ENCODE results near the gene SDHAF2.

The SDHAF2 gene

DNA sequence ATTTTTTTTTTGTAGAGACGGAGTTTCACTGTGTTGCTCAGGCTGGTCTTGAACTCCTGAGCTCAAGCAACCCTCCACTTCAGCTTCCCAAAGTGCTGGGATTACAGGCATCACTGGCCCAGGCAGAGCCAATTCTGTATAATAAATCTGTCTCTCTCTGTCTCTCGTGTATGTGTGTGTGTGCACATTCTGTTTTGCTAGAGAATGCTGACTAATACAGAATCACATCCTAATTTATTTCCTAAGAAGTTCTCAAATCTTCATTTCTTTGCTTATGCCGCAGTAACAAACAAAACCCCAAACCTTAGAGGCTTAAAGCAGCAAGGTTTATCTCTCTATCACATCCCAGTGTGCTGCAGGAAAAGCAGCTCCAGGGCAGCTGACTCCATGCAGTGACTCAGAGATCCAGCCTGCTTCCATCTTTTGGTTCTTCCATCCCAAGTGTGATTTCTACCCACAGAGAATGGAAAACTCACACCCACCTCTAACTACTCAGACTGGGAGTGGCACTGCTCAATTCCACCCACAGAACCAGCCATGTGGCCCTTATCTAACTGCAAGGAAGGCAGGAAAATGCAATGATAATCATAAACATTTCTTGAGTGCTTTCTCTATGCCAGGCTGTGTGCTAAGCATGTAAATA, 43.6 kb downstream of the SDHAF2 start:
- H2AK5ac ChIP-seq (ENCODE audit: low read length), result no peak overlapping the region
- H3K36me3 ChIP-seq (ENCODE audit: control insufficient read depth, insufficient read depth, low read length), result no peaks in the 10 kb centered on the region
- no peak overlapping the region for H4K8ac ChIP-seq (ENCODE audit: low read depth, low read length)
- H2BK15ac ChIP-seq (replicated peaks; ENCODE audit: low read depth), result no peak overlapping the region
- no peak overlapping the region for H2BK120ac ChIP-seq (ENCODE audit: low read depth, low read length)
- no peak overlapping the region for H3K9ac ChIP-seq (ENCODE audit: low read length)
- no peak overlapping the region for H3K4ac ChIP-seq (ENCODE audit: low read depth, low read length)
- H3K56ac ChIP-seq (ENCODE audit: low read length), result no peak overlapping the region
- H3K23ac ChIP-seq (ENCODE audit: low read length), result no peak overlapping the region
- DNase-seq, result no peak
- H3K27ac ChIP-seq (ENCODE audit: low read depth, low read length), result no peak overlapping the region
- no peaks in the 10 kb centered on the region for H3K79me2 ChIP-seq (ENCODE audit: control insufficient read depth, insufficient read depth, low read length)
- no peaks in the 10 kb centered on the region for H3K27me3 ChIP-seq (ENCODE audit: insufficient read depth, low read length, poor library complexity)
- no peak overlapping the region for H3K4me3 ChIP-seq (ENCODE audit: low read length)
- H2BK5ac ChIP-seq (ENCODE audit: low read length), result no peak overlapping the region
- no peak overlapping the region for H4K5ac ChIP-seq (ENCODE audit: low read length)
- H3K4me1 ChIP-seq (ENCODE audit: control insufficient read depth, low read depth, low read length), result no peaks in the 10 kb centered on the region
- H3K4me2 ChIP-seq (ENCODE audit: low read length), result no peak overlapping the region
- H3K18ac ChIP-seq (ENCODE audit: low read length), result no peak overlapping the region
- no CpG with 5 or more reads among the region's 3 CpGs for WGBS (ENCODE audit: extremely low coverage, insufficient coverage, low lambda C conversion rate)
- H3K79me1 ChIP-seq (ENCODE audit: low read length), result no peaks in the 10 kb centered on the region

DNA sequence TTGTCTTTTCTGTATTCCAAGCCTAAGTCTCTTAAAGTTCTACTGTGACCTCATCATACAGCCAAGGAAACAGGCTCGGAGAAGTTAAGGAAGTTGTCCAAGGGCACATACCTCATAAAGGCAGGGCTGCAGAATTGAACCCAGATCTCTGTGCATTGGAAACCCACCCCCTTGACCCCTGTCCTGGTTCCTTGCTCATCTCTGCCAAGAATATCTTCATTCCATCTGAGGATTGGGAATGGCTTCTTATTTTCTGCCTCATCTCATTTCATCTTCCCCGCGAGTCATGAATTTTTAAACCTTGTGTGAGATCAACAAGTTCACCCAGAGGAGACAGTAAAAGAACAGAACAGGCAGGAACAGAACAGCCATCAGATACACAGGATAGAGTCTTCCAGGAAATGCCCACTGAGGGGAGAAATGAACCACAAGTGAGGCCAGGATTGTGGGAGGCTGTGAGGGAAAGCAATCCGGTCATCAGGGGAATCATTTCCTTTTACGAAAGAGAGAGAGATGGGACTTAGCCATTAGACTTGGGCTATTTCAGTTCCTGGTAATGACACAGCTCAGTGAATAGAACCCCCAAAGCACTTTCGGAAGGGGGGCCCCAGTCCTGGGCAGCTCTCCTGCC, 44.2 kb downstream of the SDHAF2 start:
- Histone ChIP-seq H2BK5ac (ENCODE audit: low read length) (no peak overlapping the region), H3K79me1 (ENCODE audit: low read length) (no peaks in the 10 kb centered on the region), H3K27me3 (ENCODE audit: insufficient read depth, low read length, poor library complexity) (no peaks in the 10 kb centered on the region), H3K4me1 (ENCODE audit: control insufficient read depth, low read depth, low read length) (no peaks in the 10 kb centered on the region), H3K23ac (ENCODE audit: low read length) (no peak overlapping the region), H3K36me3 (ENCODE audit: control insufficient read depth, insufficient read depth, low read length) (no peaks in the 10 kb centered on the region), H3K18ac (ENCODE audit: low read length) (no peak overlapping the region), H4K5ac (ENCODE audit: low read length) (no peak overlapping the region), H3K79me2 (ENCODE audit: control insufficient read depth, insufficient read depth, low read length) (no peaks in the 10 kb centered on the region), H3K4me3 (ENCODE audit: low read length) (no peak overlapping the region), H2BK15ac (replicated peaks; ENCODE audit: low read depth) (no peak overlapping the region), H3K4me2 (ENCODE audit: low read length) (no peak overlapping the region), H2BK120ac (ENCODE audit: low read depth, low read length) (no peak overlapping the region), H3K56ac (ENCODE audit: low read length) (no peak overlapping the region), H3K27ac (ENCODE audit: low read depth, low read length) (no peak overlapping the region), H2AK5ac (ENCODE audit: low read length) (no peak overlapping the region), H3K4ac (ENCODE audit: low read depth, low read length) (no peak overlapping the region), H3K9ac (ENCODE audit: low read length) (no peak overlapping the region), H4K8ac (ENCODE audit: low read depth, low read length) (no peak overlapping the region)
- no CpG with 5 or more reads among the region's 6 CpGs for WGBS (ENCODE audit: extremely low coverage, insufficient coverage, low lambda C conversion rate)
- DNase-seq, result no peak

DNA sequence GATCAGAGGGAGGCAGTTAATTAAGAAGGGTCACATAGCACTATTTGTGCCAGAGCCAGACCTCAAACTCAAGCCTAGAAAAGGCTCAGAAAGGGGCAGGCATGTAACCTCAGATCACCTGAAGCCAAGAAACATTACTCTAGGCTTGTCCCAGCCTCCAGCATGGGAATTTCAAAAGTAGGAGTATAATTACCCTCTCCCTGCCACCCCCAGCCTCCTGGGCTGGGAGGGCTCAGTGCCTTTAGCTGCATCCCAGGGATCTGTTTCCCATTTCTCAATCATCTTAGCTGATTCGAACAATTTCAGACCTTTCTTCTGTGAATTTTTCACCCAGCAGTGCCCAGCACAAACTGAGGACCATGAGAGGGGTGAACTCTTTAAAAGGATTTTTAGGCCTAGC, 45.5 kb downstream of the SDHAF2 start:
- Histone ChIP-seq H4K5ac (ENCODE audit: low read length) (no peak overlapping the region), H3K4ac (ENCODE audit: low read depth, low read length) (no peak overlapping the region), H2BK5ac (ENCODE audit: low read length) (no peak overlapping the region), H3K9ac (ENCODE audit: low read length) (no peak overlapping the region), H2BK15ac (replicated peaks; ENCODE audit: low read depth) (no peak overlapping the region), H2AK5ac (ENCODE audit: low read length) (no peak overlapping the region), H4K8ac (ENCODE audit: low read depth, low read length) (no peak overlapping the region), H3K79me1 (ENCODE audit: low read length) (no peaks in the 10 kb centered on the region), H3K27me3 (ENCODE audit: insufficient read depth, low read length, poor library complexity) (no peaks in the 10 kb centered on the region), H3K23ac (ENCODE audit: low read length) (no peak overlapping the region), H3K56ac (ENCODE audit: low read length) (no peak overlapping the region), H3K4me3 (ENCODE audit: low read length) (no peak overlapping the region), H3K79me2 (ENCODE audit: control insufficient read depth, insufficient read depth, low read length) (no peaks in the 10 kb centered on the region), H3K27ac (ENCODE audit: low read depth, low read length) (no peak overlapping the region), H3K36me3 (ENCODE audit: control insufficient read depth, insufficient read depth, low read length) (no peaks in the 10 kb centered on the region), H3K4me1 (ENCODE audit: control insufficient read depth, low read depth, low read length) (no peaks in the 10 kb centered on the region), H3K18ac (ENCODE audit: low read length) (no peak overlapping the region), H2BK120ac (ENCODE audit: low read depth, low read length) (no peak overlapping the region), H3K4me2 (ENCODE audit: low read length) (no peak overlapping the region)
- no CpG with 5 or more reads among the region's 1 CpG for WGBS (ENCODE audit: extremely low coverage, insufficient coverage, low lambda C conversion rate)
- DNase-seq, result no peak

DNA sequence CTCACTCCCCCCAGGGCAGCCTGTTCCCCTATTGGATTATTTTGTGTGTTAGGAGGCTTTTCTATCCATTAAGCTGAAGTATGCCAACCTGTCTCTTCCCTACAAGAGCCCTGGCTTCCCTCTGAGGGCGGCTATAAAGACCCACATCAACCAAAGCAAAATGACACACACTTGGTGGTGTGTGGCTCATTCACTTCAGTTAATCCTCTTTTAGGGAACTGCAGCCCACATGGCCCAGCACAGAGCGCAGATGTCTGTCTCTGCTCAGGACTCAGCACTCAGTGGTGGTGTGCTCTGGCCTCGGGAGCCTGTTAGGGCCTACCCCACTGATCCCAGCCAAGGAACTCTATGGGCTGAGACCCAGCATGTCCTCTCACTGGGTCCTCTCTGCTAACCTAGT, 46.4 kb downstream of the SDHAF2 start:
- no peak overlapping the region for H3K18ac ChIP-seq (ENCODE audit: low read length)
- H3K4me3 ChIP-seq (ENCODE audit: low read length), result no peak overlapping the region
- no peak overlapping the region for H3K4ac ChIP-seq (ENCODE audit: low read depth, low read length)
- no peaks in the 10 kb centered on the region for H3K36me3 ChIP-seq (ENCODE audit: control insufficient read depth, insufficient read depth, low read length)
- no peaks in the 10 kb centered on the region for H3K4me1 ChIP-seq (ENCODE audit: control insufficient read depth, low read depth, low read length)
- no peak overlapping the region for H4K5ac ChIP-seq (ENCODE audit: low read length)
- no peaks in the 10 kb centered on the region for H3K79me1 ChIP-seq (ENCODE audit: low read length)
- no peak overlapping the region for H3K9ac ChIP-seq (ENCODE audit: low read length)
- no peak overlapping the region for H3K27ac ChIP-seq (ENCODE audit: low read depth, low read length)
- H2BK15ac ChIP-seq (replicated peaks; ENCODE audit: low read depth), result no peak overlapping the region
- no peak overlapping the region for H3K23ac ChIP-seq (ENCODE audit: low read length)
- H3K56ac ChIP-seq (ENCODE audit: low read length), result no peak overlapping the region
- H3K79me2 ChIP-seq (ENCODE audit: control insufficient read depth, insufficient read depth, low read length), result no peaks in the 10 kb centered on the region
- H2BK5ac ChIP-seq (ENCODE audit: low read length), result no peak overlapping the region
- H3K4me2 ChIP-seq (ENCODE audit: low read length), result no peak overlapping the region
- H4K8ac ChIP-seq (ENCODE audit: low read depth, low read length), result no peak overlapping the region
- no peaks in the 10 kb centered on the region for H3K27me3 ChIP-seq (ENCODE audit: insufficient read depth, low read length, poor library complexity)
- H2BK120ac ChIP-seq (ENCODE audit: low read depth, low read length), result no peak overlapping the region
- H2AK5ac ChIP-seq (ENCODE audit: low read length), result no peak overlapping the region
- no CpG with 5 or more reads among the region's 3 CpGs for WGBS (ENCODE audit: extremely low coverage, insufficient coverage, low lambda C conversion rate)
- DNase-seq, result no peak

DNA sequence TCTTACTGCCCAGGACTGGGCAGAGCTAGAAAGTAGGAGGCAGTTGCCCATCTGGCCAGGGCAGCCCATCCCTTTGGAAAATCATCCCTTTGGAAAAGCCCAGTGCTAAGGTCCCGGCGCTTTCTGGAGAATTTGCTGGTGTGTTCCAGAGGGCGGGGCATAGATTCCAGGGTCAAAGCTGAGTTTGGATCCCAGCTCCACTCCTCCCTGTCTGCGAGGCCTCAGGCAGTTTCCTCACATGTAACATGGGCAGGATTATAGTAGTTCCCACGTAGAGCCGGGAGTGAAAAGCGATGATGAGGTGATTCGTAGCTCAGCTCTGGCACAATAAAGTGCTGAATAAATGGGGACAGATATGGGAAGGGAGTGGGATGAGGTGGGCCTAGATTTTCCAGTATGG, 47.2 kb downstream of the SDHAF2 start:
- no peaks in the 10 kb centered on the region for H3K79me1 ChIP-seq (ENCODE audit: low read length)
- no peak overlapping the region for H3K4ac ChIP-seq (ENCODE audit: low read depth, low read length)
- no peaks in the 10 kb centered on the region for H3K4me1 ChIP-seq (ENCODE audit: control insufficient read depth, low read depth, low read length)
- no peak overlapping the region for H3K56ac ChIP-seq (ENCODE audit: low read length)
- H3K18ac ChIP-seq (ENCODE audit: low read length), result no peak overlapping the region
- H3K36me3 ChIP-seq (ENCODE audit: control insufficient read depth, insufficient read depth, low read length), result no peaks in the 10 kb centered on the region
- no peak overlapping the region for H3K23ac ChIP-seq (ENCODE audit: low read length)
- H4K5ac ChIP-seq (ENCODE audit: low read length), result no peak overlapping the region
- H3K27ac ChIP-seq (ENCODE audit: low read depth, low read length), result no peak overlapping the region
- no peak overlapping the region for H2BK120ac ChIP-seq (ENCODE audit: low read depth, low read length)
- H4K8ac ChIP-seq (ENCODE audit: low read depth, low read length), result no peak overlapping the region
- no peak for DNase-seq
- H3K79me2 ChIP-seq (ENCODE audit: control insufficient read depth, insufficient read depth, low read length), result no peaks in the 10 kb centered on the region
- no peak overlapping the region for H2BK5ac ChIP-seq (ENCODE audit: low read length)
- no CpG with 5 or more reads among the region's 8 CpGs for WGBS (ENCODE audit: extremely low coverage, insufficient coverage, low lambda C conversion rate)
- H2AK5ac ChIP-seq (ENCODE audit: low read length), result no peak overlapping the region
- no peak overlapping the region for H3K4me2 ChIP-seq (ENCODE audit: low read length)
- no peaks in the 10 kb centered on the region for H3K27me3 ChIP-seq (ENCODE audit: insufficient read depth, low read length, poor library complexity)
- H3K4me3 ChIP-seq (ENCODE audit: low read length), result no peak overlapping the region
- H2BK15ac ChIP-seq (replicated peaks; ENCODE audit: low read depth), result no peak overlapping the region
- no peak overlapping the region for H3K9ac ChIP-seq (ENCODE audit: low read length)

DNA sequence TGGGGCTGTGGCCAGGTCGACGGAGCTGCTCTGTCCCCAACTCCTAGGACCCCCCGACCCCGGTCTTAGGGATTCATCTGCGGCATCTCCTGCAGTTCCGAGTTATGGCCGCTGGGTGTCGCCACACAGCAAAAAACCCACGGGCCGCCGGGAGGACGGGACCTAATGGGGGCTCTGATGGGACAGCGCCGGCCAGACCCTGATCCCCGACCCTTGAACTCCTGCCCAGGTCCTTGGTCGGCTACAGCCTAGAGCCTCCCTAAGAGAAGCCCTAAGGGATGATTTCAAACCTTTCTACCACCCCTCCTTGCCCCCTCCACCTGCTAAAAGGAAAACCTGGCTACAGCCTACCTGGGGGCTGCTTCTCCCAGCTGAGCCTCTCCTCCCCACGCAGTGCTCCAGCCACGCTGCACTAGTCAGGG, 47.8 kb downstream of the SDHAF2 start:
- no peak overlapping the region for H3K27ac ChIP-seq (ENCODE audit: low read depth, low read length)
- no peak overlapping the region for H3K23ac ChIP-seq (ENCODE audit: low read length)
- no peak overlapping the region for H2BK15ac ChIP-seq (replicated peaks; ENCODE audit: low read depth)
- no peaks in the 10 kb centered on the region for H3K79me1 ChIP-seq (ENCODE audit: low read length)
- no peaks in the 10 kb centered on the region for H3K36me3 ChIP-seq (ENCODE audit: control insufficient read depth, insufficient read depth, low read length)
- H3K18ac ChIP-seq (ENCODE audit: low read length), result no peak overlapping the region
- H3K4ac ChIP-seq (ENCODE audit: low read depth, low read length), result no peak overlapping the region
- H3K9ac ChIP-seq (ENCODE audit: low read length), result no peak overlapping the region
- no peak overlapping the region for H4K5ac ChIP-seq (ENCODE audit: low read length)
- no peak overlapping the region for H4K8ac ChIP-seq (ENCODE audit: low read depth, low read length)
- no peak overlapping the region for H2BK5ac ChIP-seq (ENCODE audit: low read length)
- H2BK120ac ChIP-seq (ENCODE audit: low read depth, low read length), result no peak overlapping the region
- H2AK5ac ChIP-seq (ENCODE audit: low read length), result no peak overlapping the region
- H3K4me3 ChIP-seq (ENCODE audit: low read length), result no peak overlapping the region
- DNase-seq, result peak; percentile 52
- WGBS (ENCODE audit: extremely low coverage, insufficient coverage, low lambda C conversion rate), result no CpG with 5 or more reads among the region's 18 CpGs
- no peak overlapping the region for H3K56ac ChIP-seq (ENCODE audit: low read length)
- no peaks in the 10 kb centered on the region for H3K4me1 ChIP-seq (ENCODE audit: control insufficient read depth, low read depth, low read length)
- H3K4me2 ChIP-seq (ENCODE audit: low read length), result no peak overlapping the region
- no peaks in the 10 kb centered on the region for H3K79me2 ChIP-seq (ENCODE audit: control insufficient read depth, insufficient read depth, low read length)
- no peaks in the 10 kb centered on the region for H3K27me3 ChIP-seq (ENCODE audit: insufficient read depth, low read length, poor library complexity)

All from mesendoderm (in vitro differentiated cells).